GM19463 (cell line): ENCODE data around the gene F11R.
"Not testable (repeated sequence)": the region's sequence is repeated elsewhere in the genome, so short reads cannot be mapped to it uniquely, and the experiment has no call there.

Source experiments
- ATAC-seq: cut with Tn5 transposase; IDR thresholded peaks from one replicate; pipeline ENCODE4 v1.9.1; 2021; ENCODE audit warnings: mild to moderate bottlenecking, moderate library complexity; ENCODE audit not compliant: unreplicated experiment

F11R gene

DNA sequence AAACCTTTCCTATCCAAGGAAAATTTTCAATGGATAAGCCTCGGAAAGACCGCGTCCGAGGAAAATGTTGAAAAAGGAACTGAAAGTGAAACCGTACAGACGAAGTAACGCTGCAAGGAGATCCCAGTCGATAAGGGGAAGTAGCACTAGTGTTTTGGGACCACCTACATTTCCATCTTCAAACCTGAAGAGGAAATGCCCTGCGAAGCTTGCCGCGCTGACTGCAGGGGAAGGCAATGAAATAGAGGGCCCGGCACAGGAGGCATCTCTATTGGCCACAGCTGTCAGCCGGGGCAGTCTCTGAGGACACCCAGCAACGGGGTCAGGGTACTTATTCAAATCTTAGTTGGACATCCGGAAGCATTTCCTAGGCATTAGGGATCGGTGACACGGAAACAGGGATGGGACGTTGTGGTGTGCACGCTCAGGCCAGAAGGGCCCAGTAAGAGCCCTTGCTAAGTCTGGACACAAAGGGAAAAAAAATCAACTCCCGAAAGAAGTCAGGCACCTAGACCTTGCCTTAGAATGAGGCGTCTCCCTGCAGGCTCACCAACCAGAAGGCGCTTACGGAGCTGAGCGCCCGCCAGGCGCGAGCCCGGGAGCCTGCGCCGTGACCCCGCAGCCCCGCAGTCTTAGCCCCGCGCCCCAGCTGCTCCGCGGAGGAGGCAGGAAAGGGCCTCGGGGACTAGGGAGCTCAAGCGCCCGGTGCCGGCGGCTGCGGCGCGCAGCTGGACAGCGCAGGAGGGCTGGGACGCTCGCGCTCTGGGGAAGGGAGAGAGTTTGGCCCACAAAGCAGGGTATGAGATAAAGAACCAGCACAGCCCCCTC, 24.2 kb upstream of the F11R start:
- ATAC-seq = peak; percentile 39

DNA sequence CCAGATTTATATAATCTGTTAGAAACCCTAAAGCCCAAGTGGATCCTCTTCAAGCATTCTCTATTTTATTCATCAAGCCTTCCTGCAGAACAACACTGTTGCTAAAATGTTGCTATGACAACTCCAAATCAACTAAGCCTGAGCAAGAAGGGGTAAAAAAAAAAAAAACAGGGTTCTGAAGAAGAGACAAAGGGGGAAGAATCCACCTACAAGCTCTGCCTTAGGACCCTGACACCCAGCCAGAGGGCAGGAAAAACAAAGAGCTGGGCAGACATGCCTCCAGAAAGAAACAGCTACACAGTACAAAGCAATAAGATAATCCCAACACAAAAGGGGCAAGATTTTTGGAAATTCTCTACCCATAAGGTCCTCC, 23.6 kb upstream of the F11R start:
- ATAC-seq = no peak

- no peak for ATAC-seq
Measured at GRCh38 chr1:161039546-161039945, 18.6 kb upstream of the F11R start.

GRCh38 chr1:161039154-161039545, 18.2 kb upstream of the F11R start:
- ATAC-seq = no peak

- peak; percentile 82 for ATAC-seq
Measured at GRCh38 chr1:161038523-161039153, 17.7 kb upstream of the F11R start, which contains the start of gene TSTD1. Gene TSTD1, minus strand, starts transcription at chr1:161038964. Its CDS starts 75 bp downstream, at chr1:161038889.

- ATAC-seq = no peak
Measured at GRCh38 chr1:161037661-161038522, 16.9 kb upstream of the F11R start.

DNA sequence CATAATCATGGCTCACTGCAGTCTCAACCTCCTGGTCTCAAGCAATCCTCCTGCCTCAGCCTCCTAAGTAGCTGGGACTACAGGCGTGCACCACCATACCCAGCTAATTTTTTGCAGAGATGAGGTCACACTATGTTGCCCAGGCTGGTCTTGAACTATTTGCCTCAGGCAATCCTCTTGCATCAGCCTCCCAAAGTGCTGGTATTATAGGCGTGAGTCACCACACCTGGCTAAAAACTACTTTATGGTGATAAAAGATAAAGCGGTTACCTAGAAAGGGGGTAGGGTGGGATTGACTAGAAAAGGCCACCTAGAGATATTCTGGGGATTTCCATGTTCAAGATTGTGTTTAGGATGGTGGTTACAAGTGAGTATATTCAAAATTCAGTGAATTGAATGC, 12.8 kb upstream of the F11R start:
- ATAC-seq = no peak

DNA sequence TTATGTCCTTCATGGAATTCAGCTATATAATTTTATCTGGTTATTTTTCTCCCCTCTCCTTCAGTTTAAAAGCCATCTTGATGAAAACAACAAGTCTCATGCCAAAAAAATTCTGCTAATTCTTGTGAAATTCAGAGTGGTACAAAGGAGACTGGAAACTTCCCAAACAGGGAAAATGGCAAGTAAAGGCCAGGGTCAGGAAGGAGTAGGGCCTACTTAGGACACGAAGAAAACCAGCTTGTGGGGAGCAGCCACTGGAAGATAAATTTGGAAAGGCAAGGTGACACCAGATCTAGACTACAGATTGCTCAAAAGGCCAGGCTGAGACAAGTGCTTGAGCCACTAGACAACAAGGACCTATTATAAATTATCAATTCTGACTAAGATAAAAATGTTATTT, 11.5 kb upstream of the F11R start:
- ATAC-seq = no peak

DNA sequence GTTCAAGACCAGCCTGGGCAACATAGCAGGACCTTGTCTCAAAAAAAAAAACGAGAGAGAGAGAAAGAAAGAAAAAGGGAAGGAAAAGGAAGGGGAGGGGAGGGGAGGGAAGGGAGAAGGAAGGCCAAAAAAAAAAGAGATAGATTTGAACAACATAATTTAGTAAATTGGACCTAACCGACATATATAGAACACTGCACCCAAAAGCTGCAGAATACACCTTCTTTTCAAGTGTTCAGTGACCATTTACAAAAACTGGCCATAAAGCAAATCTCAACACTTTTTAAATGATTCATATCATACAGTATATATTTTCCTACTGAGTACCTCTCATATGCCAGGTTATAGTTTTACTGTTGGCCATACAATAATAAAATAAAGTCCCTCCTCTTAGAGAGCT, 10.9 kb upstream of the F11R start:
- no peak for ATAC-seq

- not testable (repeated sequence) for ATAC-seq
Measured at GRCh38 chr1:161029466-161029865, 8.5 kb upstream of the F11R start.

DNA sequence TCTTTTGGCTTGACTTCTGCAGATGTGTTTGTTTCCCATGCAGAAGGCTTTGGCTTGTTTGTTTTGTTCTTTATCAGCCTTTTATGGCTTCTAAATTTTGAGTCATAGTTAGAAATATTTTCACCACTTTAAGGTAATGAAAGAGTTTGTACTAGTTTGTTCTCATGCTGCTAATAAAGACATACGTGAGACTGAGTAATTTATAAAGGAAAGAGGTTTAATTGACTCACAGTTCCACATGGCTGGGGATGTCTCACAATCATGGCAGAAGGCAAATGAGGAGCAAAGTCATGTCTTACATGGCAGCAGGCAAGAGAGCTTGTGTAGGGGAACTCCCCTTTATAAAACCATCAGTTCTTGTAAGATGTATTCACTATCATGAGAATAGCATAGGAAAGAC, 6.0 kb upstream of the F11R start:
- ATAC-seq = not testable (repeated sequence)

- not testable (repeated sequence) for ATAC-seq
Measured at GRCh38 chr1:161022432-161022831, 1.5 kb upstream of the F11R start.

GRCh38 chr1:161021970-161022353, 1.0 kb upstream of the F11R start:
- no peak for ATAC-seq

DNA sequence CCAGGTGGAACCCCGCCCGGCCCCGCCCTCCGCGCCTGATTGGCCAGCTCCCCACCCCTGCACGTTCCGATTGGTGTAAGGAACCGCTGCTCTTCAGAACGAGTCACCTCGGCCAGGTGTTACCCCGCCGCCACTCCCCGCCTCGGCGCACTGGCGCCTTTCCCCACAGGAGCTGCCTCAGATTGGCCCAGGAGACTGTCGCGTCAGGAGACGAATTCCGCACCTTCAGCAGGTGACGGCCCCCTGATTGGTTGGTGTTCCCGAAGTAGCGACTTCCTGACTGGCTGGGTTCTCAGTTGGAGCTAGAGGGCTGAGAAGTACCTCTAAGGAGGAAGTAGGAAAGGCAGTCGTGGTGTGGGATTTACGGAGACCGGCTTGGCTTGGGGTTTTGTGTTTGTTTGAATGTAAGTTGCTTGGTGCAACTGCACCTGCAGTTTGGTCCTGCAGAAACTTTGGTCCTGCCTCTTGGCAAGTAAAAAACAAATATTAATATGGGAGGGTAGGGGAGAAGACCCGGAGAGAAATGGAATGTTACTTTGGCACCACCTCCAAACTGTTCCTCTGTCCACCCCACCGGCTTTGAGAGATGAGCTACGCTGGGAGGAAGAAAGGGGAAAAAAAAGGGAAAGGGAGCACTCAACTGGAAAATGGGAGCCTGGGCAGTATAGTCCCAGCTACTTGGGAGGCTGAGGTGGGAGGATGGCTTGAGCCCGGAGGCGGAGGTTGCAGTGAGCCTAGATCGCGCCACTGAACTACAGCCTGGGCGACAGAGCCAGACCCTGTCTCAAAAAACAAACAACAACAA, 415 bp upstream of the F11R start:
- ATAC-seq = peak; percentile 91

GRCh38 chr1:161019751-161020495, 1.0 kb downstream of the F11R start:
- ATAC-seq = no peak

DNA sequence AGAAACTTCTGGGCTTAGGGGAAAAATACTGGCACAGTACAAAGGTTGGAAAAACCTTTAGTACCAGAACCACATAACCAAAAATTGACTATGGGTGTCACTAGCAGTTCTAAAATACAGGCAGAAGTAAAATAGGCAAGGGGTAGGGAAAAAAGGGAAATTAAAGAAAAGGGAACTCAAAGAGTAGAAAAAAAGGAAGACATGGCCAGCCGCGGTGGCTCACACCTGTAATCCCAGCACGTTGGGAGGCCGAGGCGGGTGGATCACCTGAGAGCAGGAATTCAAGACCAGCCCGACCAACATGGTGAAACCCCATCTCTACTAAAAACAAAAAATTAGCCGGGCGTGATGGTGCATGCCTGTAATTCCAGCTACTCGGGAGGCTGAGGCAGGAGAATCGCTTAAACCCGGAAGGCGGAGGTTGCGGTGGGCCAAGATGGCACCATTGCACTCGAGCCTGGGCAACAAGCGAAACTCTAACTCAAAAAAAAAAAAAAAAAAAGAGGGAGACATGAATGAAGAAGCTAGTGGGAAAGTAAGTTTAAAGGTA, 1.8 kb downstream of the F11R start:
- not testable (repeated sequence) for ATAC-seq

GRCh38 chr1:161018631-161018930, 2.4 kb downstream of the F11R start:
- no peak for ATAC-seq

DNA sequence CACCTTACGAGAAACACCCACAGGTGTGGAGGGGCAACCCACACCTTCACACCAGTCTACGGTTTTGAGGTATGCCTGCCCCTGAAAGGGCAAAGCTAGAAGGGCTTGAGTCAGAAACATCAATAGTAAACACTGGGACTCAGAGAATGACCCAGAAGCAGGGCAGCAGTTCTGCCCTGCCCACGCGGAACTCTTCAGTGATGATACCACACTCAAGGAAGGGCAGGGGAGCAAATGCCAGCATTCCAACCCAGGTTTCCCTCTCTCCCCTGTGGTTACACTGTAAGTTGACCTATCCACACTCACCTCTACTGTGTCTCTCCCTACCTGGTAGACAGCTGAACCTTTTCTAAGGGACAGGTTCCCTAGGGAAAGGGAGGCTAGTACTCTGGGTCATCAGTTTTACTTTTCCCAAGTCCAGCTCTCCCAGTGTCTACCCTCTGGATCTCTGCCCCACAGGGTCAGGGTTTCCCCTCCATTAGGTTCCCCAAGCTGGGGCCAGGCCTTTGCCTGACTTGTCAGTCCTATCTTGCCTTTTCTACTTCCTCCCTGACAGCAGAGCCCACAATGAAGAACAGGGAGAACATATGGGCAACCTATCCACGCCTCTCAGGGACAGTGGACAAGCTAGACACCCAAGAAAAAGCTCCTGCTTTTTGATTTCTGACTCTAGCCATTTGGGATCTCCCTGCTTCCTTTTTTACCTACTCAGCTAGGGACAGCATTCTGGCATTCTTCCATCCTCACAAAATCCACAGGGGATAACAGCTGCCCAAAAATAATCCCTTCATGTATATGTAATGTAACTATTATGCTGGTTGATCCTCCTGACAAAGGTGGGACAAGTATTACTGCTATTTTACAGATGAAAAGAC, 3.0 kb downstream of the F11R start:
- ATAC-seq = no peak

GRCh38 chr1:161017181-161017580, 3.8 kb downstream of the F11R start:
- ATAC-seq = not testable (repeated sequence)
